GM18951 (cell line): ENCODE measurements around the gene TXNDC11.

Source experiments
- POLR2A ChIP-seq: IDR thresholded peaks from 4 replicates; pipeline ENCODE4 v1.6.1; 2011; ENCODE audit warnings: mild to moderate bottlenecking; ENCODE audit not compliant: insufficient read length, insufficient read depth; ENCODE audit errors: extremely low read depth
- in situ Hi-C: fragments of 300-500 bp; cut with MboI; formaldehyde crosslinking; loops from one replicate; pipeline ENCODE4 v1.12.0; 2022; ENCODE audit warnings: low sequenced_read_pairs, mixed read lengths, inconsistent platforms; ENCODE audit not compliant: unreplicated experiment

The TXNDC11 gene

DNA sequence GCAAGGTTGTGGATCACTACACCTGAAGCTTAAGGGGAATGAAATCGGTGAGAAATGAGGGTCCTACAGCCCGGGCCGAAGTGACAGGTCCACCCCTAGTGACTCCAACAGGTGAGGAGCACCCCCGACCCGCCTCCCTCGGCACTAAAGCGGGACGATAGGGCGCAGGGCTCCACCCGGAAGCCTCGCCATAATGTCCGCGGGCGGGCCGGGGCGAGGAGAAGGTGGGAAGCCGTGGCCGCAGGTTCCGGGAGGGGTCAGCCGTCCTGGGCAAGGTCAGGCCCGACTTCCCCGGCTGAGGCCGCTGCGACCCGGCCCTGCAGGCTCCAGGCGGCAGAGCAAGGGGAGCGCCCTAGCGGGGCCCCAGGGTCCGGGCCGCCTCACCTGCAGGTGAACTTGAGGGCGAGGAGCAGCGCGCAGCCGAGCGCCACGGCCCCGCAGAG is 543 bp downstream of the TXNDC11 start:
- in situ Hi-C loops = no loop called here

DNA sequence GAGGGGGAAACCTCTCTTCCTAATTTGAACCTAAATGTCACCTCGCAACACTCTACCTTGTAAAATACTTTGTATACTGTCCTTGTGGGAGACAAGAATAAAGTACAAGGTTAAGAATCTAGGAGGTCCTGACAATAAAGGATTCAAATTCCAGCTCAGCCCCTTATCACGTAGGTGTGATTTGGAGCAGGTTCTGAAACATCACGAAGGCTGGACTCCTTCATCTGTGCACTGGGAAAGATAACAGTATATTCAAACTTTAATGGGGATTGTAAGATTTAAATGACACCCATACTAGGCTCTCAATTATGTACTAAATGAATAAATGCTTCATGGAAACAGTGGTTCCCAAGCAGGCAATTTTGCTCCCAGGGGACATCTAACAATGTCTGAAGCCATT is 2.1 kb downstream of the TXNDC11 start:
- no peak for TF ChIP-seq POLR2A
- in situ Hi-C loops = no loop called here

More for the DNA sequence above, 543 bp downstream of the TXNDC11 start:
- TF ChIP-seq POLR2A = no peak

DNA sequence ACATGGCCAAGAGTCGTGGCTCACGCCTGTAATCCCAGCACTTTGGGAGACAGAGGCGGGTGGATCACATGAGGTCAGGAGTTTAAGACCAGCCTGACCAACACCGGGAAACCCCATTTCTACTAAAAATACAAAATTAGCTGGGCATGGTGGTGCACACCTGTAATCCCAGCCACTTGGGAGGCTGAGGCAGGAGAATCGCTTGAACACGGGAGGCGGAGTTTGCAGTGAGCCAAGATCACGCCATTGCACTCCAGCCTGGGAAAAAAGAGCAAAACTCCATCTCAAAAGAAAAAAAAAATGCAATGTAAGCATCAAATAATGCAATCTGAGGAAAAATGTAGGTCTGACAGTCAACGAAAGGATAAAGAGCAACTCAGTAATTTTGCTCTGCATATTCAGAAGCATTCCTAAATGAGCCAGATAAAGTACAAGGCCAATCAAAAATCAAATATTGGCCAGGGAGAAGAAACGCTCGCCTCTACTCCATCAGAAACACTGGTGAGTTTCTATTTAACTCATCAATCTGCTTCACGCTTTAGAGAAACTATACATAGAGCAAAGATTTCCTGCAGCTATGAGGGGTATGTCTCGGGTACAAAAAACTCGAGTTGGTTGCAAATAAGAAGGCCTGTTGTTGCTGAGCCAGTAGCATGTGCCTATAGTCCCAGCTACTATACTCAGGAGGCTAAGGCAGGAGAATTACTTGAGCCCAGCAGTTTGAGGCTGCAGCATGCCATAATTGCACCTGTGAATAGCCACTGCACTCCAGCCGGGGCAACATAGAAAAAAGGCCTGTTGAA is 3.7 kb downstream of the TXNDC11 start:
- in situ Hi-C loops = no loop called here
- peak; percentile 25 for TF ChIP-seq POLR2A

DNA sequence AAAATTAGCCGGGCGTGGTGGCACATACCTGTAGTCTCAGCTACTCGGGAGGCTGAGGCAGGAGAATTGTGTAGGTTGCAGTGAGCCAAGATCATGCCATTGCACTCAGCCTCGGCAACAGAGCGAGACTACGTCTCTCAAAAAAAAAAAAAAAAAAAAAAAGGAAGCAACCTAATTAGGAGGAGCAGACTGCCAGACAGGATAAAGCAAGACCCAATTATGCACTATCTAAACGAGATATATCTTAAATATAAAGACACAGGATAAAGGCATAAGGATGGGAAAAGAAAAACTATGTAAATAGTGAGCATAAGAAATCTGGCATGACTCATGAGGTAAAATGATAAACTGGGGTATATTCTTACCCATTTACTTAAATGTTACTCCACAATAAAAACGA is 4.9 kb downstream of the TXNDC11 start:
- TF ChIP-seq POLR2A = no peak
- in situ Hi-C loops = no loop called here

DNA sequence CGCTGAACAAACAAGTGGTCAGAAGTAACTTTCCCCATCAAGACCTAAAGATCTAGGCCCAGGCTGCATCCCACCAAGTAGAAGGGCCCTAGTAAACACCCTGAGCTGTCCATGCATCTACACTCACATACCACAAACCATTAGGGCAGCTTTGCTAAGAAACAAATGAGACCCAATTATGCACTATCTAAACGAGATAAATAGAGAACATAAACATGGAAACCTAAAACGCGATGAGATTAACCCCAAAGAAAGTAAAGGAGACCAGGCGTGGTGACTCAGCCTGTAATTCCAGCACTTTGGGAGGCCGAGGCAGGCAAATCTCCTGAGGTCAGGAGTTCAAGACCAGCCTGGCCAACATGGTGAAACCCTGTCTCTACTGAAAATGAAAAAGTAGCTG is 5.8 kb downstream of the TXNDC11 start:
- in situ Hi-C loops = no loop called here
- TF ChIP-seq POLR2A = no peak

DNA sequence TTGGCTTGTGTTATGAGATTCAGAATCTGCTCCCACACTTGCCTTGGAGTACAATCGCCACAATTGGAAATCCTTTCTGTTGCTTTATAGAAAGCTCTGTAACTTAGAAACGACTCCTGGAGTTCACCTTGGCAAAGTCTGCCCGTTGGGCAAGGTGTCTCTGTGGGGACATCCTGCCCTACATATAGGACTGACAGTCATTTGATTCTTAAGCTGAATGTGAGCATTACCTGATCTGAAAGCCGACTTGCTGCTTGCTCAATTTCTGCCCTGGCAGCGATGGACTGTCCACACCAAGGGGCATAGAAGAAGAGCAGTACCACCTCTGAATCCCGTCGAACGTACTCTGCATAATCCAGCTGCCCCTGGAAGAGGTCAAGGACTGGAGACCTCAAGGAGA is 6.9 kb downstream of the TXNDC11 start:
- no peak for TF ChIP-seq POLR2A
- in situ Hi-C loops = no loop called here

DNA sequence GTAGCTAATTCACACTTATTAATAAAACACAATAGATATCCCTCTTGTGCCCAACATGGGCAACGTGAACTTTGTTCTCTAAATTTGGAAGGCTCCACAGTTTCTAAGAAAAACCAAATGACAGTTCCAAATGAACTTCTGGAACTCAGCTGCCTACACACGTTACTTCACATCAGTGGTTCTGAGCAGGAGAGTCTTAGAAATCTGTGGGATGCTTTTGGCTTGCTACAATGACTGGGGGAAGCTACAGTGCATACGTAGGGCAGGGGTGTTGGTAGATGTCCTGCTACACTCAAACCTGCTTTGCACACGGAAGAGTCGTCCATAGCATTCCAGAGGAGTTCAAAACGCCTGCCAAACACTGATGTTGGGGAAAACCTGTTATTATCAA is 8.0 kb downstream of the TXNDC11 start:
- in situ Hi-C loops = no loop called here
- TF ChIP-seq POLR2A = no peak

DNA sequence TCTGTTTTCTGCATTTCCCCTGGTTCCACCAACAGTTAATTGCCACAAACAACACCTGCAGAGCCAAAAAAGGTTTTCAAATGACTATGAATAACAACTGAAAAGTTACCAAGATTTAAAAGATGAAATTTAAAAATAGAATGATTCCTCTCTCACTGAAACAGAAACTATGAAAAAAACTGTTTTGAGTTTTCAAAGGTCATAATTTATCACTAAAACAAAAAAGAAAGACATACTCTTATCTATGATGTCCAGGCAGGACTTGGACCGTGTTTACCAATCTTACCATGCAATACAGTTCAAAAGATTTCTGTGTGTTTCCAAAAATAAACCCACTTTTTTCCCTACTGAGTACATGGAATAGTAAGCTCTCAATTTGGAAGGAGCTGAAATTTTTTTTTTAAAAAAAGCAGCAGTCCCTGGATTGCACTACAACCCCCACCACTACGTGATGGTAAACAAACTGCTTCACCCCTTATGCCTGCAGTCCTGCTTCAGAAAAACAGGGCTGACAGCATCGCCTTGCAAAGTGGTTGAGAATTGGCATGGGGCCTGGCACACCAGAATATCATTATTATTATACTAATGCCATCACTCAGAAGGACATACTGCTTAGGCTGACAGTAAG is 8.5 kb downstream of the TXNDC11 start:
- no peak for TF ChIP-seq POLR2A
- in situ Hi-C loops = no loop called here

DNA sequence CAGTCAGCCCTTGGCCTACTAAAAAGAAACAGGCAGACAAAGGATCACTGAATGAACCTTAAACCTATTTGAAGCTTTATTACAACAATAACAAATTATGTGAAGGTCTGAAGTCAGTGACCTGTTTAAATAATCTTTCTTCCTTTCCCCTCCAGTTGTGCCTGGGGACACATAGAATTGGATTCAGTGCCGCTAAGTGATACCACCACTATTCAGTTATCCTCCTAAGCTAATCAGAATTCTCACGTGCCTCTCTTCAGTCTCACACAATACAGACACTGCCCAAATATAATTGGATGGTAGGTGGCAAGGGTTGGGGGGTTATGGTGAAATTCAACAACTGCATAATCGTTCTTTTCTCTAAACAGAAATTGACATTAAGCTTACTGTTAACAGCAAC is 11.4 kb downstream of the TXNDC11 start:
- TF ChIP-seq POLR2A = no peak
- in situ Hi-C loops = no loop called here

DNA sequence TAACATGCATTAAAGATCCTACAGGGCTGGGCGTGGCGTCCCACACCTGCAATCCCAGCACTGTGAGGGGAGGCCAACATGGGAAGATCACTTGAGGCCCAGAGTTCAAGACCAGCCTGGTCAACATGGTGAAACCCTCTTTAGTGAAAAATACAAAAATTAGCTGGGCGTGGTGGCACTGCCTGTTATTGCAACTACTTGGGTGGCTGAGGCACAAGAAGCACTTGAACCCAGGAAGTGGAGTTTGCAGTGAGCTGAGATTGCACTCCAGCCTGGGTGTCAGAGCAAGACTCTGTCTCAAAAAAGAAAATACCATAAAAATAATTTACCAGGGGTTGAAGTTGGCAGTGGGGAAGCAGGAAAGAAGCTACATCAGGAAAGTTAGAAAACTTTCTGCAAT is 12.9 kb downstream of the TXNDC11 start:
- in situ Hi-C loops = no loop called here
- TF ChIP-seq POLR2A = no peak

DNA sequence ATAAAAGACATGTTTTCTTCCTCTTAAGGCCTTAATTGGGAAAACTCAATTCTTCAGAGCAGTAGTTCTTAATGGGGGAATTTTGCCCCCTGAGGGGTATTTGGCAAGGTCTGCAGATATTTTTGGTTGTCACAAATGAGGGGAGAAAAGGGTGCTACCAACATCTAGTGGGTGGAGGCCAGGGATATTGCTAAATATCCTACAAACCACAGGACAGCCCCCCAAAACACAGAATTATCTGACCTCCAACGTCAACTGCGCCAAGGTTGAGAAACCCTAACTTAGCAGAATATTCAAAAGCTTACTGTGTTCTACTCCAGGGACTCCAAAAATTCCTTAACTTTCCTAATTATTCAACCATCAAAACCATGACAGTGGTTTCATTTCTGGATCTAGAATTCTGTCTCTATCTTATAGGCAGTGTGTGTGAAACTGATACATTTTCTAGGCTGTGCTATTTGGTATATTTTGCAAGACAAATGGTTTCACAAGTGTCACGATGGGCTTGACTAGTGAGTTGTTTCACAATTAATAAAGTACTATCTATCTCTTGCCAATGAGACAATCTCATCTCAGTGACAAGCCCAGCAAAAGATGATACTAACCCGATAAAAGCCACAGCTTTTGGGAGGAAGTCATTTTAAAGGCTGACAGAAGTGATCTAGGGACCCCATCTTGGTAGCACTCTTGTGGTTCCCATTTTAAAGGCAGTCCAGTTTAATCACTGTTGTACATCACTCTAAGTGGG is 14.7 kb downstream of the TXNDC11 start:
- in situ Hi-C loops = no loop called here
- no peak for TF ChIP-seq POLR2A

DNA sequence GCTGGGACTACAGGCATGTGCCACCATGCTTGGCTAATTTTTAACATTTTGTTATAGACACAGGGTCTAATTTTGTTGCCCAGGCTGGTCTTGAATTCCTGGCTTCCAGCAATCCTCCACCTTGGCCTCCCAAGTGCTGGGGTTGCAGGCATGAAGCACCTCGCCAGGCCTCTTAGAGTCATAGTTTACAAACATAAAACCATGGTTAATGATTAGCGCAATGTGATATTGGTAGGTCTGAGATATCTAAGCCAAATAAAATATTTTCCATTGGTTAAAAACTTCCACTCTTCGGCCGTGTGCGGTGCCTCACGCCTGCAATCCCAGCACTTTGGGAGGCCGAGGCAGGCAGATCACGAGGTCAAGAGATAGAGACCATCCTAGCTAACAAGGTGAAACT is 16.6 kb downstream of the TXNDC11 start:
- no peak for TF ChIP-seq POLR2A
- in situ Hi-C loops = no loop called here

DNA sequence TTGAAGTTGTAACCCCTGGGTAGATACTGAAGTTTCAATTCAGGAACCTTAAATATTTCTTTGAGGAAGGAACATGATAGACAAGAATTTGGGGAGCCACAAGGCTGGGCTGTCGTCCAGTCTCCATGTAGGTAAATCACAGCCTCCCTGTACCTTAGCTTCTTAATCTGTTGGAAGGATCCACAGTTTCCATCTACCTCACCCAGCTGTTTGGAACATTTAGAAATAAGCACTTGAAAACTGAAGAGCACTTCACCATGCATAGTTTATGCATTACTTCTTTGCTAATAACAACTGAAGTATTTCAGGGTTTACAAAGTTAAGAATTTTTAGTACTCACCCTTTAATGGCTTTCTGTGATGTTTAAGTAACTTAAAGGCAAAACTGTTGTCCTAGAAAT is 17.2 kb downstream of the TXNDC11 start:
- no peak for TF ChIP-seq POLR2A
- in situ Hi-C loops = no loop called here

DNA sequence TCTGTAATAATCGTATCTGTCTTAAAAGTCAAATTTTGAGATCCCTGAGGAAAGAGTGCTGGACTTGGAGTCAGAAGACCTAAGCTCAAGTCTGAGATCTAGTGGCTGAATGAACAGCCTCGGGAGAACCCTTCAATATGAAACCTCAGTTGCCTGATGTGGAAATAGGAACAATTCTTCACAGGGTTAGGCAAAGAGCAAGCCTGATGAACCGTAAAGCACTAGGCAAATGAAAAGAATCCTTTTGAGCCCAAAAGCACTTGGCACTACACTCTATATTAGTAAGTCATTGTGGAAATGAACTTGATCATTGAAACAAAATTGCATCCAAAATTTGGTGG is 20.2 kb downstream of the TXNDC11 start:
- in situ Hi-C loops = no loop called here
- no peak for TF ChIP-seq POLR2A
